Measurements from ENCODE around the gene LRFN2. TPM values are rescaled to one million over a fixed set of nuclear protein-coding genes. Genes with fewer than 3 reads are reported as not detected.
A peak's percentile ranks its signal among the peaks of the same experiment; 100 is the strongest.

Gene LRFN2
- total and polyA plus RNA-seq, 2 of the 8 experiments (the other 6 are each of a cell fraction or from before 2014, with no cell fraction given): 2.3 TPM

DNA sequence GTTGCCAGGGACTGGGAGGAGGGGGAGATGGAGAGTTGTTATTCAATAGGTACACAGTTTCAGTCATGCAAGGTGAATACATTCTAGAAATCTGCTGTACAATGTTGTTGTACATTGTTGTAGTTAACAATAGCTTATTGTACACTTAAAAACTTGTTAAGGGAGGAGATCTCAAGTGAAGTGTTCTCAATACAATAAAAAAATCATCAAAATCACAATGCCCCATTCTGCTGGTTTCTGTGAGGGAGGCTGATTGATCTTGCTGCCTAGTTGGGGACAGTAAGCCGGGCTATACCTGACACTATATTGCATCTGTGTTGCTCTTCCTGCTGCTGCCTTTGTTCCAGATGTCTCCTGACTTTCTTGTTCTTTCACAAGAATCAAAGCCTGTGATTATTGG, 232.1 kb downstream of the LRFN2 start:
- H3K9ac ChIP-seq (replicated peaks in 1 of 4; ENCODE audit: extremely low read depth in 1 of 4, low read depth in 3 of 4, low read length in 3 of 4): no peak overlapping the region
- no peak overlapping the region for H2AFZ ChIP-seq (ENCODE audit: low read length)
- H3K27me3 ChIP-seq (replicated peaks in 1 of 4; ENCODE audit: control insufficient read depth in 3 of 4, extremely low read depth in 1 of 4, insufficient read depth in 3 of 4, low read length in 3 of 4): peaks cover 0 to 2% (median 0%) of the 10 kb centered on the region in 4 experiments; a peak in 1 of 7 replicates
- peaks cover 0 to 2% of the 10 kb centered on the region in 2 experiments; a peak in 2 of 4 replicates for H3K79me2 ChIP-seq (ENCODE audit: control insufficient read depth in 1 of 2, insufficient read depth in 2 of 2, low read length in 2 of 2)
- no peak overlapping the region for H2BK120ac ChIP-seq (replicated peaks; ENCODE audit: low read depth, low read length)
- WGBS, 2 experiments (ENCODE audit: extremely low coverage in 1 of 2, insufficient coverage in 1 of 2, insufficient read length in 1 of 2, insufficient replicate concordance in 2 of 2, low coverage in 1 of 2, low lambda C conversion rate in 2 of 2, missing lambda C conversion rate in 1 of 2): 88% methylated on average over 1 of the region's 1 CpG; no CpG with 5 or more reads in 1 of the 2 experiments
- no peak overlapping the region for H3K14ac ChIP-seq (ENCODE audit: insufficient read length)
- H3K9me3 ChIP-seq (ENCODE audit: insufficient read depth in 2 of 2, low read depth in 1 of 2, low read length in 1 of 2): no peaks in the 10 kb centered on the region
- H3K4me3 ChIP-seq (ENCODE audit: extremely low read depth in 1 of 4, insufficient read depth in 2 of 4, low read depth in 3 of 4, low read length in 4 of 4): no peak overlapping the region
- DNase-seq (ENCODE audit: low read depth in 1 of 2, low spot score in 2 of 2): no peak
- FAIRE-seq: no peak
- H2BK15ac ChIP-seq (ENCODE audit: low read length): no peak overlapping the region
- H2BK5ac ChIP-seq (ENCODE audit: low read depth, low read length): no peak overlapping the region
- ChIA-PET CTCF (ENCODE audit: partially characterized antibody) (no interaction called here), POLR2A (ENCODE audit: partially characterized antibody) (no interaction called here)
- H2BK20ac ChIP-seq (ENCODE audit: low read length): peak overlapping the region; percentile 41; the same call in 1 of the 2 replicates
- H2BK12ac ChIP-seq (ENCODE audit: low read depth, low read length): no peak overlapping the region
- no peak overlapping the region for H3K18ac ChIP-seq (ENCODE audit: extremely low read depth, low read length)
- no peak overlapping the region for H2AK5ac ChIP-seq (ENCODE audit: low read depth, low read length)
- peaks cover 9% of the 10 kb centered on the region for H3K23me2 ChIP-seq (ENCODE audit: low read depth, low read length)
- no peaks in the 10 kb centered on the region; a peak in 1 of 8 replicates for H3K36me3 ChIP-seq (ENCODE audit: control insufficient read depth in 2 of 4, insufficient read depth in 4 of 4, low read length in 3 of 4)
- no peak overlapping the region for H3K56ac ChIP-seq (replicated peaks; ENCODE audit: insufficient read length, low read depth, low read length)
- H4K20me1 ChIP-seq (replicated peaks in 1 of 2; ENCODE audit: control insufficient read depth in 1 of 2, insufficient read depth in 2 of 2, low read length in 2 of 2): peaks cover 0 to 7% of the 10 kb centered on the region in 2 experiments
- H3K4me2 ChIP-seq (ENCODE audit: insufficient read depth in 1 of 2, low read depth in 2 of 2, low read length in 2 of 2): no peak overlapping the region
- no peak overlapping the region for H4K91ac ChIP-seq (replicated peaks; ENCODE audit: insufficient read length, low read length)
- H3K4me1 ChIP-seq (replicated peaks in 1 of 4; ENCODE audit: control insufficient read depth in 3 of 4, insufficient read depth in 4 of 4, low read length in 3 of 4): peaks cover 3 to 12% (median 7%) of the 10 kb centered on the region in 4 experiments; a peak in 5 of 7 replicates
- no peak overlapping the region for H3K23ac ChIP-seq (ENCODE audit: insufficient read length)
- H3K27ac ChIP-seq (ENCODE audit: low read depth, low read length): no peak overlapping the region
- H4K8ac ChIP-seq (ENCODE audit: extremely low read depth, insufficient read depth, low read length): no peak overlapping the region
- no peaks in the 10 kb centered on the region for H3K79me1 ChIP-seq (ENCODE audit: low read depth, low read length)
- H4K5ac ChIP-seq (ENCODE audit: insufficient read length, low read depth, low read length): no peak overlapping the region
- no peak overlapping the region for H3K4ac ChIP-seq (replicated peaks; ENCODE audit: insufficient read length, low read depth, low read length)
- TF ChIP-seq POU5F1 (IDR thresholded peaks at IDR 0.05; ENCODE audit: low read depth, low read length): no peak
- no peak for TF ChIP-seq SIX5 (IDR thresholded peaks at IDR 0.05; ENCODE audit: low read depth, low read length)
- no peak for TF ChIP-seq KDM5A (IDR thresholded peaks at IDR 0.05; ENCODE audit: low read length)
- no peak for TF ChIP-seq CEBPB (IDR thresholded peaks at IDR 0.05; ENCODE audit: low read depth, low read length)
- no peak for TF ChIP-seq SIRT6 (IDR thresholded peaks at IDR 0.05; ENCODE audit: low read length)
- no peak for TF ChIP-seq SUZ12 (IDR thresholded peaks at IDR 0.05; ENCODE audit: low read length)
- no peak for TF ChIP-seq RAD21 (IDR thresholded peaks at IDR 0.05 in 1 of 2, conservative IDR thresholded peaks at IDR 0.05 in 1 of 2; ENCODE audit: low read depth in 2 of 2, low read length in 2 of 2)
- no peak for TF ChIP-seq TEAD4 (IDR thresholded peaks at IDR 0.05; ENCODE audit: low read depth, low read length)
- TF ChIP-seq MAFK (IDR thresholded peaks at IDR 0.05; ENCODE audit: low read depth, low read length): no peak
- TF ChIP-seq RXRA (IDR thresholded peaks at IDR 0.05; ENCODE audit: insufficient read depth, low read depth, low read length): no peak
- no peak for TF ChIP-seq RNF2 (IDR thresholded peaks at IDR 0.05; ENCODE audit: borderline replicate concordance, low read depth, low read length, missing control alignments, poor library complexity, severe bottlenecking)
- no peak for TF ChIP-seq ZNF274 (IDR thresholded peaks at IDR 0.05; ENCODE audit: borderline replicate concordance, extremely low read depth, low read length)
- TF ChIP-seq CBX8 (IDR thresholded peaks at IDR 0.05; ENCODE audit: borderline replicate concordance, low read depth, low read length): no peak
- TF ChIP-seq SP2 (IDR thresholded peaks at IDR 0.05; ENCODE audit: low read length): no peak

Measured in H1 (cell line).